ENCODE data around the gene PCYT1B.

GRCh38 chrX:24508375-24508774, 138.8 kb downstream of the PCYT1B start:
- TF ChIP-seq EZH2 (IDR thresholded peaks at IDR 0.05) (no peak), POLR2AphosphoS5 (IDR thresholded peaks at IDR 0.05; ENCODE audit: borderline replicate concordance, low read depth, low read length) (no peak)

Measured in SK-N-MC (cell line).